CD4-positive, alpha-beta T cell (primary cell): Measurements from ENCODE around the gene NPW. TPM values are rescaled to one million over a fixed set of nuclear protein-coding genes. Genes with fewer than 3 reads are reported as not detected.

Source experiments
- ATAC-seq: fragments of 200-7000 bp; cut with Tn5 transposase; one replicate; pipeline ENCODE4 v1.10.0; 2022; ENCODE audit warnings: mild to moderate bottlenecking; ENCODE audit not compliant: poor library complexity
- CTCF ChIA-PET: fragments of 350-600 bp; sonication (Branson Sonifier 250); formaldehyde crosslinking; loops from one replicate; lab custom pipeline; 2021; ENCODE audit warnings: antibody characterized with exemption, inconsistent platforms; lab: Charles Lee
- POLR2A ChIA-PET: fragments of 350-600 bp; sonication (Branson Sonifier 250); formaldehyde crosslinking; loops from one replicate; lab custom pipeline; 2021; ENCODE audit warnings: antibody characterized with exemption, inconsistent platforms; lab: Charles Lee
- DNase-seq, 14 experiments: peaks; one replicate each; pipeline ENCODE4 v3.0.0-alpha.2; 2013 to 2020; ENCODE audit warnings: mixed read lengths in 2 of 14
- H3K27ac ChIP-seq, 2 donors: one replicate each; pipeline versions ENCODE4 v1.5.1 to v1.7.0; 2013; ENCODE audit warnings: low read length in 2 of 2, low read depth in 1 of 2, mild to moderate bottlenecking in 1 of 2
- H3K27me3 ChIP-seq, 2 experiments: 1 replicate in 1 of 2; 2 replicates in 1 of 2; pipeline versions ENCODE4 v1.6.1 to v1.7.0; 2013; ENCODE audit warnings: low read length in 2 of 2, control low read depth in 1 of 2, mild to moderate bottlenecking in 1 of 2, moderate library complexity in 1 of 2; ENCODE audit not compliant: insufficient read depth in 2 of 2, control insufficient read depth in 1 of 2
- H3K36me3 ChIP-seq: one replicate; pipeline ENCODE4 v1.6.1; 2013; ENCODE audit warnings: low read length, control low read depth; ENCODE audit not compliant: insufficient read depth
- H3K4me1 ChIP-seq: one replicate; pipeline ENCODE4 v1.6.1; 2013; ENCODE audit warnings: low read length, control low read depth; ENCODE audit not compliant: insufficient read depth
- H3K4me3 ChIP-seq: one replicate; pipeline ENCODE4 v1.5.1; 2013; ENCODE audit warnings: mild to moderate bottlenecking, low read length, moderate library complexity
- H3K9me3 ChIP-seq, 2 experiments: 1 replicate in 1 of 2; 2 replicates in 1 of 2; pipeline versions ENCODE4 v1.6.1 to v1.7.0; 2013; ENCODE audit warnings: low read length in 2 of 2, mild to moderate bottlenecking in 2 of 2, control low read depth in 1 of 2, moderate library complexity in 1 of 2; ENCODE audit not compliant: control insufficient read depth in 1 of 2, insufficient read depth in 1 of 2
- H3K27ac Mint-ChIP-seq: one replicate; pipeline ENCODE4 v1.8.0; 2020; ENCODE audit warnings: mixed read lengths
- H3K27me3 Mint-ChIP-seq: one replicate; pipeline ENCODE4 v1.8.0; 2021; ENCODE audit warnings: mixed read lengths
- H3K36me3 Mint-ChIP-seq: one replicate; pipeline ENCODE4 v1.8.0; 2021; ENCODE audit warnings: low read depth, mixed read lengths
- H3K4me1 Mint-ChIP-seq: one replicate; pipeline ENCODE4 v1.8.0; 2021; ENCODE audit warnings: low read depth, mixed read lengths
- H3K4me3 Mint-ChIP-seq: one replicate; pipeline ENCODE4 v1.8.0; 2020; ENCODE audit warnings: mild to moderate bottlenecking, mixed read lengths
- H3K9me3 Mint-ChIP-seq: one replicate; pipeline ENCODE4 v1.8.0; 2020; ENCODE audit warnings: mixed read lengths
- intact Hi-C, 2 experiments: fragments of 100-400 bp; cut with DNase I in 1 of 2; cut with micrococcal nuclease in 1 of 2; formaldehyde crosslinking; loops; one replicate each; pipeline versions ENCODE4 v1.15.1 to v1.9.0; 2023 to 2025; cut with DNase I, micrococcal nuclease
- polyA plus RNA-seq, 2 donors: library from polyadenylated mRNA; unstranded; fragments of 120-200 nt; gene quantifications; one replicate each; pipeline ENCODE4 v1.2.1, GENCODE V29; 2013
- total RNA-seq, 174 experiments: library from RNA in 2 of 174; stranded (reverse) in 2 of 174; gene quantifications; one replicate each; pipeline ENCODE4 v1.2.3 and lab custom pipeline; 2021 to 2026
- TF ChIP-seq, protein P1 (sequence below): fragments of 200-600 bp; IDR thresholded peaks from one replicate; pipeline ENCODE4 v1.8.0; 2022; ENCODE audit warnings: antibody characterized with exemption, mild to moderate bottlenecking

NPW gene
- under 1 TPM in 1 of 2 experiments, not detected in 1; 0.80 TPM for total RNA-seq
- polyA plus RNA-seq (2013, experiment 1 of 2) = not detected
- 0.18 TPM for polyA plus RNA-seq (2013, experiment 2 of 2)
- total RNA-seq (lab: John Stamatoyannopoulos, UW) = 0 to 4.5 (median 0.54) reads per million in 172 experiments

DNA sequence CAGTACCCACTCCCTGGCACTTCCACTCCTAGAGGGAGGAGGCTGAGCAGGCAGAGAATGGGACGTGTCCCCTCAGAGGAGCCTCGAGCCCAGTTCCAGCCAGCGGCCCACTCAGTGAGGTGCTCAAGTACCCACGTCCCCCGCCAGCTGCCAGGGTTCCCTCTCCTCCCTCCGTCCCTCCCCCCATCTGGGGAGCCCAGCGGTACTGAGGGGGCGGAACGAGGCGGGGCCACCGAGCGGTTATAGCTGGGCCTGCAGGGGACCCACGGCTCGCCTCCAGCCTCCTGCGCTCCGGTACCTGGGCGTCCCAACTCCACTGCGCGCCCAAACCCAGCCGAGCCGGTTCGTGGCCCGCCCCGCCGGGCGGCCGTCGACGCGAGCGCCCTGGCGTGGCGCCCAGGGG, at the start of gene NPW:
NPW (plus strand) TSS at position 268 of the 403 bp plus-strand sequence.
- H3K36me3 Mint-ChIP-seq = no peaks in the 10 kb centered on the region
- H3K4me1 ChIP-seq = peaks cover 35% of the 10 kb centered on the region
- H3K4me1 Mint-ChIP-seq = peaks cover 13% of the 10 kb centered on the region
- POLR2A ChIA-PET = no interaction called here
- peak within 1 kb of the TSS; percentile 34 for H3K4me3 Mint-ChIP-seq
- H3K27ac ChIP-seq = no peak within 1 kb of the TSS
- intact Hi-C loops = no loop called here
- no peak within 1 kb of the TSS for H3K27ac Mint-ChIP-seq
- no peaks in the 10 kb centered on the region for H3K9me3 Mint-ChIP-seq
- peaks cover 23 to 33% of the 10 kb centered on the region in 2 experiments for H3K27me3 ChIP-seq
- H3K27me3 Mint-ChIP-seq = peaks cover 29% of the 10 kb centered on the region
- DNase-seq (peak in 2 of 14 experiments; percentile 23 to 49), ATAC-seq (no peak)
- no peaks in the 10 kb centered on the region for H3K9me3 ChIP-seq
- TF ChIP-seq, protein P1, sequence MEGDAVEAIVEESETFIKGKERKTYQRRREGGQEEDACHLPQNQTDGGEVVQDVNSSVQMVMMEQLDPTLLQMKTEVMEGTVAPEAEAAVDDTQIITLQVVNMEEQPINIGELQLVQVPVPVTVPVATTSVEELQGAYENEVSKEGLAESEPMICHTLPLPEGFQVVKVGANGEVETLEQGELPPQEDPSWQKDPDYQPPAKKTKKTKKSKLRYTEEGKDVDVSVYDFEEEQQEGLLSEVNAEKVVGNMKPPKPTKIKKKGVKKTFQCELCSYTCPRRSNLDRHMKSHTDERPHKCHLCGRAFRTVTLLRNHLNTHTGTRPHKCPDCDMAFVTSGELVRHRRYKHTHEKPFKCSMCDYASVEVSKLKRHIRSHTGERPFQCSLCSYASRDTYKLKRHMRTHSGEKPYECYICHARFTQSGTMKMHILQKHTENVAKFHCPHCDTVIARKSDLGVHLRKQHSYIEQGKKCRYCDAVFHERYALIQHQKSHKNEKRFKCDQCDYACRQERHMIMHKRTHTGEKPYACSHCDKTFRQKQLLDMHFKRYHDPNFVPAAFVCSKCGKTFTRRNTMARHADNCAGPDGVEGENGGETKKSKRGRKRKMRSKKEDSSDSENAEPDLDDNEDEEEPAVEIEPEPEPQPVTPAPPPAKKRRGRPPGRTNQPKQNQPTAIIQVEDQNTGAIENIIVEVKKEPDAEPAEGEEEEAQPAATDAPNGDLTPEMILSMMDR = no peak
- H3K4me3 ChIP-seq = no peak within 1 kb of the TSS
- H3K36me3 ChIP-seq = no peaks in the 10 kb centered on the region
- CTCF ChIA-PET = interaction anchor here (1.5 kb wide), 1 partner anchor 121 kb away, joined by 3 read pairs; no protein-coding TSS in a partner anchor

DNA sequence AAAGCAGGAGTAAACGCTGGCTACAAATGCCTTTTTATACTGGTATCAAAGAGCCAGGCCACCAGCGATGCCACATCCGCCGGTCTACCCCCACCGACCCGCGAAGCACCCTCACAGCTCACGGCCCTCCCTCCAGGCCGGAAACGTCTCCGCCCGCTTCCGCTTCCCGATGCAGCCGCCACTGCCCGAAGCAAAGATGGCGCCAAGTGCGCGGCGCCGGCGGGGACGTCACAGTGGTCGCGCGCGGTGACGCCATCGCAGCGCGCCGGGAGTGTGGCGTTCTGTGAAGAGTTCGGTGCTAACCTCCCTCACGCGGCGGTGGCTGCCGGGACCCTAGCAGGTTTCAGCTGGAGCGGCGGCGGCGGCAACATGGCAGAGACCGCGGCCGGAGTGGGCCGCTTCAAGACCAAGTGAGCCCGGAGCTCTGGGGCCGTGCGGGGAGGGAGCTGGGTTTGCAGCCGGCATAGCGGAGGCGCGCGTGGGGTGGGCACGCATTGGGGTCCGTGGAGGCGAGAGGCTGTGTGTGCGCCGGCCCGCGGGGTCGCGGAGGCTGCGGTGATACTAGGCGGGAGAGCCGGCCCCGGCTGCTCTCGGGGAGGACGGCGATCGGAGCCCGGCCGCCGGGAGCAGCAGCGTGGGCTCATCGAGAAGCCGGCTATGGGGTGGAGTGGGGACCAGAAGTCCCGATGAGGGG, 47.6 kb upstream of the NPW start, which contains the start of gene TBL3:
TBL3 (plus strand) TSS at position 258 of the 694 bp plus-strand sequence; CDS start at position 370, 112 bp downstream.
- Histone ChIP-seq H3K4me3 (peak within 1 kb of the TSS; percentile 73), H3K27ac (peak within 1 kb of the TSS; percentile 87 to 92), H3K4me1 (peaks cover 36% of the 10 kb centered on the region), H3K27me3 (no peaks in the 10 kb centered on the region), H3K36me3 (peaks cover 29% of the 10 kb centered on the region), H3K9me3 (no peaks in the 10 kb centered on the region)
- CTCF ChIA-PET = interaction anchor here (0.8 to 1.8 kb wide), 2 partner anchors 11 to 32 kb away, joined by 3 to 5 read pairs; no protein-coding TSS in a partner anchor
- ATAC-seq (peak; percentile 97), DNase-seq (peak; percentile 92 to 98 (median 96))
- intact Hi-C loops = loop anchor here in 1 of 2 experiments (1.0 to 5.0 kb wide), 3 partner anchors 20 to 75 kb away; partner anchors contain the start of genes NTHL1, TSC2 and ZNF598
- no peaks in the 10 kb centered on the region for H3K27me3 Mint-ChIP-seq
- TF ChIP-seq, protein P1 = no peak
- H3K27ac Mint-ChIP-seq = peak within 1 kb of the TSS; percentile 97
- H3K36me3 Mint-ChIP-seq = peaks cover 35% of the 10 kb centered on the region
- POLR2A ChIA-PET = interaction anchor here (0.6 to 2.2 kb wide), 19 partner anchors 8 to 574 kb away, joined by 3 to 31 read pairs (median 4); partner anchors contain the start of genes FAHD1, GFER, HAGH and MAPK8IP3
- H3K4me3 Mint-ChIP-seq = peak within 1 kb of the TSS; percentile 97
- H3K4me1 Mint-ChIP-seq = peaks cover 20% of the 10 kb centered on the region
- no peaks in the 10 kb centered on the region for H3K9me3 Mint-ChIP-seq

DNA sequence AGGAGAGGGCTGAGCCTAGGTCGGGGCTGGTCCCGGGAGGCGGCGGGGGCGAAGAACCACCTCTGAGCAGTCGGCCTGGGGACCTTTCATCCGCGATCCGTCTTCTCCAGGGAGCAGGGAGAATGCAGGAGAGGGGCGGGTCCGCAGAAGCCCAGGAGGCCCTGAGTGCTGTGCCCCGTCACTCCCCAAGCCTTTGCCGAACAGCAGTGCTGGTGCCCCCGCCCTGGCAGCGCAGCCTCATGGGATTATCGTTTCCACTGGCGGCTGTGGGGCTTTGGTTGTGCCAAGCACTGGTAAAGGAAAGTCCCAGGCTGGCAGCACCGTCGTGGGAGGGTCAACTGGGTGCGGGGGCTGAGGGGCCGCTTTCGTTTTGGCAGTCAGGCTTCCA, 47.1 kb upstream of the NPW start:
- intact Hi-C loops = loop anchor here in 1 of 2 experiments (5.0 kb wide), 2 partner anchors 35 to 75 kb away; partner anchors contain the start of genes NTHL1, TSC2 and ZNF598
- H3K9me3 ChIP-seq = no peaks in the 10 kb centered on the region
- Mint-ChIP-seq H3K4me1 (peaks cover 20% of the 10 kb centered on the region), H3K27ac (no peak overlapping the region), H3K4me3 (peak overlapping the region; percentile 97), H3K27me3 (no peaks in the 10 kb centered on the region), H3K9me3 (no peaks in the 10 kb centered on the region), H3K36me3 (peaks cover 36% of the 10 kb centered on the region)
- ATAC-seq = no peak
- peaks cover 36% of the 10 kb centered on the region for H3K4me1 ChIP-seq
- TF ChIP-seq, protein P1 = no peak
- ChIA-PET CTCF (interaction anchor here (1.0 kb wide), 1 partner anchor 32 kb away, joined by 3 read pairs; no protein-coding TSS in a partner anchor), POLR2A (interaction anchor here (0.7 to 2.2 kb wide), 14 partner anchors 7 to 190 kb away, joined by 3 to 31 read pairs (median 4); partner anchors contain the start of genes FAHD1, GFER, HAGH and MSRB1)
- H3K4me3 ChIP-seq = peak overlapping the region; percentile 73
- peak in 1 of 14 experiments; percentile 52 for DNase-seq
- no peaks in the 10 kb centered on the region for H3K27me3 ChIP-seq
- H3K36me3 ChIP-seq = peaks cover 33% of the 10 kb centered on the region
- peak overlapping the region in 1 of 2 donors; percentile 92 for H3K27ac ChIP-seq
